ENCODE measurements around the gene MNAT1. TPM values are rescaled to one million over a fixed set of nuclear protein-coding genes. Genes with fewer than 3 reads are reported as not detected.

The MNAT1 gene
- total and polyA plus RNA-seq, 9 of the 15 experiments (the other 6 are each of a cell fraction or from before 2014, with no cell fraction given) = 37.8 to 83.3 (median 60.4) TPM

- TF ChIP-seq MGA (IDR thresholded peaks at IDR 0.05) = no peak
These were observed 34.0 kb upstream of the MNAT1 start (continued) for GRCh38 chr14:60700598-60700997.

Data from K562 (cell line).